Activated naive CD4-positive, alpha-beta T cell treated with anti-CD3 and anti-CD28 coated beads for 36 hours (primary cell): Measurements from ENCODE around the gene CYP2B6. TPM values are rescaled to one million over a fixed set of nuclear protein-coding genes. Genes with fewer than 3 reads are reported as not detected.
"Not testable (repeated sequence)": the region's sequence is repeated elsewhere in the genome, so short reads cannot be mapped to it uniquely, and the experiment has no call there.

Experiments
- CTCF ChIA-PET: fragments of 350-600 bp; sonication (Branson Sonifier 250); formaldehyde crosslinking; loops from one replicate; lab custom pipeline; 2021; ENCODE audit warnings: antibody characterized with exemption; lab: Charles Lee
- DNase-seq: peaks from one replicate; pipeline ENCODE4 v3.0.0-alpha.2; 2020
- H3K27ac Mint-ChIP-seq: one replicate; pipeline ENCODE4 v1.8.0; 2021; ENCODE audit warnings: mild to moderate bottlenecking, mixed read lengths
- H3K27me3 Mint-ChIP-seq: one replicate; pipeline ENCODE4 v1.8.0; 2021; ENCODE audit warnings: low read depth, mixed read lengths
- H3K36me3 Mint-ChIP-seq: one replicate; pipeline ENCODE4 v1.8.0; 2021; ENCODE audit warnings: low read depth, mixed read lengths
- H3K4me1 Mint-ChIP-seq: one replicate; pipeline ENCODE4 v1.8.0; 2021; ENCODE audit warnings: low read depth, mixed read lengths
- H3K4me3 Mint-ChIP-seq: one replicate; pipeline ENCODE4 v1.8.0; 2021; ENCODE audit warnings: mild to moderate bottlenecking, moderate library complexity, mixed read lengths
- H3K9me3 Mint-ChIP-seq: one replicate; pipeline ENCODE4 v1.8.0; 2021; ENCODE audit warnings: mixed read lengths
- intact Hi-C: fragments of 100-400 bp; cut with micrococcal nuclease; formaldehyde crosslinking; loops from one replicate; pipeline ENCODE4 v1.15.1; 2023
- total RNA-seq, 2 experiments: library from RNA; stranded (reverse); gene quantifications; one replicate each; pipeline ENCODE4 v1.2.3, GENCODE V29; 2021

Gene CYP2B6
- total RNA-seq, 2 experiments from 2014 or later = not detected

- DNase-seq, H3K27ac Mint-ChIP-seq, intact Hi-C loops, H3K9me3 Mint-ChIP-seq, H3K4me3 Mint-ChIP-seq, H3K27me3 Mint-ChIP-seq, H3K36me3 Mint-ChIP-seq, CTCF ChIA-PET: not testable (repeated sequence)
- H3K4me1 Mint-ChIP-seq = peaks cover 21% of the 10 kb centered on the region
These were observed 25.7 kb upstream of the CYP2B6 start for GRCh38 chr19:40965351-40965750.

- DNase-seq, CTCF ChIA-PET, H3K27me3 Mint-ChIP-seq, H3K9me3 Mint-ChIP-seq, H3K27ac Mint-ChIP-seq, H3K36me3 Mint-ChIP-seq, H3K4me3 Mint-ChIP-seq, intact Hi-C loops: not testable (repeated sequence)
- H3K4me1 Mint-ChIP-seq = peaks cover 34% of the 10 kb centered on the region
These were observed 24.5 kb upstream of the CYP2B6 start for GRCh38 chr19:40966591-40966990.

GRCh38 chr19:40968065-40968464 is 23.0 kb upstream of the CYP2B6 start:
- H3K9me3 Mint-ChIP-seq, intact Hi-C loops, CTCF ChIA-PET, H3K4me3 Mint-ChIP-seq, H3K36me3 Mint-ChIP-seq, H3K27ac Mint-ChIP-seq, DNase-seq, H3K27me3 Mint-ChIP-seq: not testable (repeated sequence)
- peaks cover 37% of the 10 kb centered on the region for H3K4me1 Mint-ChIP-seq

GRCh38 chr19:40969721-40970120 is 21.4 kb upstream of the CYP2B6 start:
- H3K4me3 Mint-ChIP-seq, DNase-seq, H3K36me3 Mint-ChIP-seq, H3K27me3 Mint-ChIP-seq, H3K9me3 Mint-ChIP-seq, intact Hi-C loops: not testable (repeated sequence)
- H3K4me1 Mint-ChIP-seq = peaks cover 37% of the 10 kb centered on the region
- H3K27ac Mint-ChIP-seq = peak overlapping the region; percentile 3
- CTCF ChIA-PET = interaction anchor here (0.7 to 1.0 kb wide), 2 partner anchors 157 to 175 kb away, joined by 3 read pairs; no protein-coding TSS in a partner anchor

- H3K36me3 Mint-ChIP-seq, intact Hi-C loops: not testable (repeated sequence)
- peak overlapping the region; percentile 3 for H3K27ac Mint-ChIP-seq
These were observed 20.4 kb upstream of the CYP2B6 start for GRCh38 chr19:40970396-40971345.

GRCh38 chr19:40974633-40975037 is 16.4 kb upstream of the CYP2B6 start:
- Mint-ChIP-seq H3K4me3 (no peak overlapping the region), H3K9me3 (peaks cover 3% of the 10 kb centered on the region), H3K4me1 (peaks cover 23% of the 10 kb centered on the region), H3K36me3 (no peaks in the 10 kb centered on the region), H3K27ac (no peak overlapping the region), H3K27me3 (peaks cover 4% of the 10 kb centered on the region)
- DNase-seq = peak; percentile 90
- CTCF ChIA-PET = interaction anchor here (0.6 to 1.6 kb wide), 16 partner anchors 12 to 755 kb away, joined by 3 to 11 read pairs (median 3); partner anchors contain the start of gene NUMBL
- intact Hi-C loops = loop anchor here (1.0 to 2.0 kb wide), 3 partner anchors 170 to 334 kb away; no protein-coding TSS in a partner anchor

More at GRCh38 chr19:40970396-40971345, 20.4 kb upstream of the CYP2B6 start:
- H3K9me3 Mint-ChIP-seq, H3K4me3 Mint-ChIP-seq, CTCF ChIA-PET, H3K27me3 Mint-ChIP-seq: not testable (repeated sequence)
- H3K4me1 Mint-ChIP-seq = peaks cover 37% of the 10 kb centered on the region
- peak; percentile 11 for DNase-seq

- Mint-ChIP-seq H3K27ac (no peak overlapping the region), H3K4me1 (peaks cover 8% of the 10 kb centered on the region), H3K36me3 (no peaks in the 10 kb centered on the region), H3K27me3 (peaks cover 5% of the 10 kb centered on the region), H3K4me3 (no peak overlapping the region), H3K9me3 (peaks cover 3% of the 10 kb centered on the region)
- CTCF ChIA-PET = interaction anchor here (1.3 kb wide), 1 partner anchor 168 kb away, joined by 4 read pairs; no protein-coding TSS in a partner anchor
- intact Hi-C loops = no loop called here
- no peak for DNase-seq
These were observed 14.9 kb upstream of the CYP2B6 start for GRCh38 chr19:40976134-40976533.

- Mint-ChIP-seq H3K9me3 (no peaks in the 10 kb centered on the region), H3K4me1 (peaks cover 6% of the 10 kb centered on the region), H3K27me3 (peaks cover 9% of the 10 kb centered on the region), H3K4me3 (no peak overlapping the region), H3K36me3 (no peaks in the 10 kb centered on the region), H3K27ac (no peak overlapping the region)
- intact Hi-C loops = no loop called here
- no peak for DNase-seq
- CTCF ChIA-PET = interaction anchor here (1.3 kb wide), 1 partner anchor 168 kb away, joined by 4 read pairs; no protein-coding TSS in a partner anchor
These were observed 14.4 kb upstream of the CYP2B6 start for GRCh38 chr19:40976724-40977123.

- H3K27me3 Mint-ChIP-seq, H3K36me3 Mint-ChIP-seq, intact Hi-C loops, H3K9me3 Mint-ChIP-seq, H3K4me3 Mint-ChIP-seq, H3K4me1 Mint-ChIP-seq, H3K27ac Mint-ChIP-seq, DNase-seq: not testable (repeated sequence)
- CTCF ChIA-PET = interaction anchor here (0.6 kb wide), 1 partner anchor 134 kb away, joined by 3 read pairs; no protein-coding TSS in a partner anchor
These were observed 11.3 kb upstream of the CYP2B6 start for GRCh38 chr19:40979759-40980158.

- H3K27ac Mint-ChIP-seq, CTCF ChIA-PET, DNase-seq, H3K4me3 Mint-ChIP-seq, H3K4me1 Mint-ChIP-seq, H3K9me3 Mint-ChIP-seq, H3K36me3 Mint-ChIP-seq, H3K27me3 Mint-ChIP-seq, intact Hi-C loops: not testable (repeated sequence)
These were observed 10.2 kb upstream of the CYP2B6 start for GRCh38 chr19:40980743-40981442.

- Mint-ChIP-seq H3K36me3 (no peaks in the 10 kb centered on the region), H3K4me3 (no peak overlapping the region), H3K4me1 (peaks cover 4% of the 10 kb centered on the region), H3K27me3 (peaks cover 9% of the 10 kb centered on the region), H3K9me3 (no peaks in the 10 kb centered on the region), H3K27ac (no peak overlapping the region)
- DNase-seq = no peak
- intact Hi-C loops = no loop called here
- CTCF ChIA-PET = no interaction called here
These were observed 9.5 kb upstream of the CYP2B6 start for GRCh38 chr19:40981591-40981990.

- H3K27me3 Mint-ChIP-seq = peaks cover 9% of the 10 kb centered on the region
- H3K4me3 Mint-ChIP-seq = no peak overlapping the region
- DNase-seq = no peak
- no peaks in the 10 kb centered on the region for H3K36me3 Mint-ChIP-seq
- no peak overlapping the region for H3K27ac Mint-ChIP-seq
- intact Hi-C loops = no loop called here
- CTCF ChIA-PET = no interaction called here
- H3K9me3 Mint-ChIP-seq = no peaks in the 10 kb centered on the region
- peaks cover 4% of the 10 kb centered on the region for H3K4me1 Mint-ChIP-seq
These were observed 8.4 kb upstream of the CYP2B6 start for GRCh38 chr19:40982594-40983101.
